Fibroblast of pulmonary artery (primary cell): ENCODE results near the gene SCGB1D1.
"Not testable (repeated sequence)": the region's sequence is repeated elsewhere in the genome, so short reads cannot be mapped to it uniquely, and the experiment has no call there.

Source experiments
- DNase-seq: peaks from one replicate; pipeline ENCODE4 v3.0.0-alpha.2; 2010; ENCODE audit warnings: low read depth
- H3K4me3 ChIP-seq: replicated peaks from 2 replicates; pipeline ENCODE4 v1.5.1; 2011; ENCODE audit warnings: low read depth, mild to moderate bottlenecking, control low read depth, low read length, moderate library complexity
- CTCF ChIP-seq: IDR thresholded peaks from 2 replicates; pipeline ENCODE4 v1.5.1; 2011; ENCODE audit warnings: mild to moderate bottlenecking, control low read depth, low read length, inconsistent platforms; ENCODE audit errors: missing control alignments

SCGB1D1 gene

GRCh38 chr11:62182147-62182891 lies 7.7 kb upstream of the SCGB1D1 start:
- DNase-seq = no peak
- H3K4me3 ChIP-seq = no peak overlapping the region
- no peak for TF ChIP-seq CTCF

- DNase-seq = no peak
- H3K4me3 ChIP-seq = no peak overlapping the region
- no peak for TF ChIP-seq CTCF
These were observed 3.8 kb upstream of the SCGB1D1 start for GRCh38 chr11:62186195-62186594.

- TF ChIP-seq CTCF = no peak
- peak; percentile 11 for DNase-seq
These were observed 3.9 kb downstream of the SCGB1D1 start for GRCh38 chr11:62193952-62194351.

GRCh38 chr11:62195010-62195409 lies 5.0 kb downstream of the SCGB1D1 start:
- not testable (repeated sequence) for DNase-seq

More at GRCh38 chr11:62193952-62194351, 3.9 kb downstream of the SCGB1D1 start:
- H3K4me3 ChIP-seq = no peak overlapping the region

GRCh38 chr11:62195945-62196344 lies 5.9 kb downstream of the SCGB1D1 start:
- TF ChIP-seq CTCF = no peak
- DNase-seq = no peak

More at GRCh38 chr11:62195010-62195409, 5.0 kb downstream of the SCGB1D1 start:
- H3K4me3 ChIP-seq = not testable (repeated sequence)

GRCh38 chr11:62197400-62197799 lies 7.4 kb downstream of the SCGB1D1 start:
- H3K4me3 ChIP-seq, DNase-seq: not testable (repeated sequence)

More at GRCh38 chr11:62195945-62196344, 5.9 kb downstream of the SCGB1D1 start:
- H3K4me3 ChIP-seq = no peak overlapping the region

- no peak overlapping the region for H3K4me3 ChIP-seq
- no peak for TF ChIP-seq CTCF
- no peak for DNase-seq
These were observed 11.4 kb downstream of the SCGB1D1 start for GRCh38 chr11:62201376-62201775.

- H3K4me3 ChIP-seq = no peak overlapping the region
- no peak for TF ChIP-seq CTCF
- DNase-seq = no peak
These were observed 12.9 kb downstream of the SCGB1D1 start for GRCh38 chr11:62202910-62203309.
